Fibroblast of skin of left quadriceps (primary cell): ENCODE data around the gene RTL1.

Source experiments
- DNase-seq, 2 experiments: peaks; one replicate each; pipeline ENCODE4 v3.0.0-alpha.2; 2013; ENCODE audit warnings: low read depth in 2 of 2

Gene RTL1

DNA sequence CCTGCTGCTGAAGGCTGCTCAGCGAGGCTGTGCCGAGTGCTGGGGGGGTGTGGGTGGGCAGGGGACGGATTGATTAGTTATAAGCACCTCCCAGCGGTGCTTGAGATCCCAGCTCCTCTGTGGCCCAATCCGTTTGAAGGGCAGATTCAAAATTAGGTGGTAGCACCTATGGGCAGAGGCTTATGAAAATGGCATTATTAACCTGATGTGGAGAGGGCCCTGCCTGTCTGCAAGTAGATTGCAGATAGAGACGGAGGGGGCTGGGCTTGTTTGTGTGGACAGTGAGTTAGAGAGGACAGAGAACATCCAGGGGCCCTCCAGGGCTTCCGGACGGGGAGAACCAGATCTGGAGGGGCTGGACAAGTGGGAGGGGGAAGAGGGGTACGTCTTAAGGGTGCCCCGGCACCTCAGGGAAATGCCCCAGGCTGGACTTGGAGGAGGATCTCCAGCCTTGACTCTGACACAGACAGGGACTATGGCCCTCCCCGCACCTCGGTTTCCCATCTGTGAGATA is at the start of gene RTL1:
RTL1 (minus strand) TSS at position 51 of the 514 bp plus-strand sequence. CDS start 18,934 bp downstream, outside the sequence.
- DNase-seq: no peak

GRCh38 chr14:100950024-100950423 is 46.5 kb upstream of the RTL1 start:
- DNase-seq: no peak

DNA sequence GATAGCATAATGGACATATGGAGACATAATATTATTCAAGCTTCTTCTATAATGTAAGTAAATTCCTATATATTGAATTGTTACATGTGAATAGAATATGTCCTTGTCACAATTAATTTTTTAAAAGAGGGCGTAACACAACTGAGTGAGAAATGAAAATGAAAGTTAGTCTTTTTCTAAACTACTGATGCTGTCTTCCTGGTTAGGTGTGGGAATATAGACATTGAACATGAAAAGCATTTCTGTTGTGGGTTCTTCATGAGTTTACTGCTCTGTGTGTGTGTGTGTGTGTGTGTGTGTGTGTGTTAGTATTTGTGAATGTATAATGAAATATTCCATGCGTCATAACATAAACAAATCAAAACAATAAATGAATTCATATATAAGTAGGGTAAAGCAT is 40.5 kb upstream of the RTL1 start:
- no peak for DNase-seq

DNA sequence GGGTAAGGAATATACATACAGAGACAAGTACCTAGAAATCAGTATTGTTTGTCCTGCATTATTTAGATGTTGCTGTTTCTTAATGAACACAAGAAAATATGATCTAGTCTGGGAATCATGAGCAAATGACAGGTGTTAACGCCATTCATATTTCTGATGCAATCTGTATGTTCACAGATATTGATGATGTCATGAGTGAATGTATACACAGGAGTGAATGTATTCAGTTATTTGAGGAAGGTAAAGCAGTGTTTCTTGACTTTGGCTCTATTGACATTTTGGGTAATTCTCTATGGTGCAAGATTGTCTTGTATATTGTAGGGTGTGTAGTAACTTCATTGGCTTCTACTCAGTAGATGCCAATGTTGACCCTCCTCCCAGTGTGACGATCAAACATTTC is 26.7 kb upstream of the RTL1 start:
- no peak for DNase-seq

DNA sequence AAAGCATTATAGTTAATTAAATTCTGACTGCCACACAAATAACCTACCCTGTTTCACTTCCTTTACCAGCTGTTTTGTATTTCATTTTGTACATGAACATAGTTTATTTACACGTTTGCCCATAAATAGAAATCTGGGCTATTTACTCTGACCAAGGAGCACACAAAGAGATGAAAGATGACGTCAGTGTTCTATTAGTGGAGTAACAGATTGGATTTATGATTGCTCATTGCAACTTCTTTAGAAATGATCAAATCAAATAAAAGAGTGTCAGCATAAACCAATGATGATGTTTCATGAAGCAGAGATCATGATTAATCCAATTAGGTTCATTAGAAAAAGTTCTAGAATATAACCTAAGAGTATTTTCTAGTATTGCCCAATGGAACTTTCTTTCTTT is 12.0 kb upstream of the RTL1 start:
- no peak for DNase-seq

GRCh38 chr14:100914597-100915021 is 11.1 kb upstream of the RTL1 start:
- DNase-seq: no peak

DNA sequence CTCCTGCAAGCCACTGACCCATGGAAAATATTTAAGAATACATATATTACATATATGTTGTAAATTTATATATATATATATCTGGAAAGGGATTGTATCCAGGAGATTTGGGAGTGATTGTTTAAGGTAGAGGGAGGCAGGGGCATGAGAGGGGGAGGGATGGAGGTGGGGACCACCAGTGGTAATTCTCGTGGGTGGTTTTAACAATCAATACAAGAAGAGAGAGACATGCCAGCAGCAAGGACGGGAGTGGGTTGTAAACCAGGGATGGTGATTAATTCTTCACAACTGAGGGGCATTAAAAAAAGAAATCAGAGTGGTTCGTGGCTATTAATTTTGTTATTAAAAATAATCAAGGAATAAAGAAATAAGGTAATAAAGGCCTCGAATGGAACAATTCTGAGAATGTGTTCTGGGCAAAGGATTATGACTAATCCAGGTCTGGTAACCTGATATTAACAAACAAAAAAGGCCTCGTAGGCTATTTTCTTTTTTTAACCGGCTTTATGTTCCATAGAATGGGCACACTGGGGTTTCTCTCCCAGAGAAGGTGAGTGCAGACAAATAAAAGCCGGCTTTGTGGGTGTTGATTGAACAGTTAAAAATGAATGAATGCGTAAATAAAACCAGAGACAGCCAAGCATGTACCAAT is 8.3 kb upstream of the RTL1 start:
- DNase-seq: no peak

DNA sequence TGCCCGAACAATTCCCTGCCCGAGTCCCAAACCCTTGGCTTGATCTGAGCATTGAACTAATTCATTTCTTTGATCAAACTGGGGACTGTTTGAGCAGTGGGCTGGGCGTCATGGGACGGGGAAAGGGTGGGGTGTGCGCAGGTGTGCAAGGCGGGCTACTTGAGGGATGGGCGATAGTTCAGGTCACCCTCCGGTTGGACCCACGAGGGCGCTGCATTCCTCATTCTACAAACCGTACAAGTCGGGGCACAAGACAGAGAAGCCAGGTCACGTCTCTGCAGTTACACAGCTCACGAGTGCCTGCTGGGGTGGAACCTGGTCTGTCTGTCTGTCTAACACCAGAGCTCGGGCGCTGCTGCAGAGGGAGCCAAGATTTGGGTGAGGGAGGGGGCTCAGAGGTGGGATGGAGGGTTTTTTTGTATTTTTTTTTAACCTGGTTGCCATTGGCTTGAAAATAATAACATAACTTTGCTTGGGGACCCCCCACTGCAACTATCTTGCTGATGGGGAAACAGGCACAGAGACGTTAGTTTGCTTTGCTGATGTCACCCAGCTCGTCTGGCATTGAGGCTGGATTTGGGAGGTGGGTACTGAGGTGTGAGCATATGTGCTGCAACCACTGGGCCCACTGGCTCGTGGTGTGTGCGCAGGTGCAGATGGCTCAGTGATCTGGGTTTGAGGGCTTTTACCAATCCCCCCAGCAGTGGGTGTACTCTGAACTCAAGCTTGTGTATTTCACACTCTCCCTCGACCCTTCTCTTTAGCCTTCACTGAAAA is 7.6 kb upstream of the RTL1 start:
- no peak for DNase-seq

- no peak for DNase-seq
Measured at GRCh38 chr14:100909439-100909838, 5.9 kb upstream of the RTL1 start.

DNA sequence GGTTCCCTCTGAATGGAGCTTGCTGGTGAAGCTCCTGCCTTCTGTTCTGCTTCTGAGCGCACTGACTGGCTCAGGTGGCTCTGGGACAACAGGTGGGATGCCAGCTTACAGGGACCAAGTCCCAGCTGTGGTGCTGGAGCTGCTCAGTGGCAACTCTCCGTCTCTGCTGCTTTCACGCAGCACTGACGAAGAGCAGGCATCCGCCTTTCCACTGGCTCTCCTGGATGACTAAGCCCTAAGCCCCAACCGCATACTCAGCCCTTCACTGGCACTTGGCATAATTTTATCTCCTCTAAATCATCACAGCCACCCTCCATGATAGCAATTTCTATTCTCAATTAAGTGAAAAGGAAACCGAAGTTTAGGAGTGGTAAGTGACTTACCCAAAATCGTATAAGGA is 3.7 kb upstream of the RTL1 start:
- DNase-seq: no peak

DNA sequence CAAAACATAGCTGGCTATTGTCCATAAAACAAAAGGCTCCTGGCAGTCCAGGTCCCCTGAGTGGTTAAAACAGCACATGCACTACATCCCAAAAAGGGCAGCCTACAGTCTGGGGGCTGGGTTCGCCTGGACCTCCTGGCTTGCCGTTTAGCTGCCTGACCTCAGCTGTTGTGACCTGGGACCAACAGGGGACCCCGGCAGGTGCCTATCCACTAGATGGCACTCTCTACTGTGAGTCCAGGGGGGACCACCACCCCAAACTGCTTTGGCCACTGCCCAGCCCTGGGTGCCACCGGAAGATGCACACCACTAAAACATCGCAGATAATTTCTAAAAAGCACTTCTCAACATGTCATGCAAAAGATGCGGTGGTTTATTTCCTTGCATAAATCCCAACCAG is 2.9 kb upstream of the RTL1 start:
- DNase-seq: no peak

DNA sequence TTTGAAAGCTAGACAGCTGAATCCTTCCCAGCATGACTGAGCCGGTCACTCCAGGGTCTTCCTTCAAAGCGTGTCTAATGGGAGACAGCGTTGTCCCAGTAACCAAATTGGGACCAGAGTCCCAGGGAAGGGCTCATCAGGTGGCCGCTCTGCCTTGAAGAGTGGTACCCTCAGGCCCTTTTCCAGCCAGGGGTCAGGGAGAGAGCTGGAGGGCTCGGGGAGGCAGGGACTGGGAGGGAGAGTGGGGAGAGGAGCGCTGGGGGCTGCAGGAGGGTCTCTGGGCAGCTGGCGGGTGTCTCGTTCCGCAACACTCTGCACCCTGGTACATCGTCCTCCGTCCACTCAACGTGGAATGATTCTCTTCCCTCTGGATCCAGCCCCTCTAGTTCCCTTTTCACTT is 1.6 kb upstream of the RTL1 start:
- DNase-seq: no peak

GRCh38 chr14:100904307-100905087 is 975 bp upstream of the RTL1 start:
- no peak for DNase-seq

DNA sequence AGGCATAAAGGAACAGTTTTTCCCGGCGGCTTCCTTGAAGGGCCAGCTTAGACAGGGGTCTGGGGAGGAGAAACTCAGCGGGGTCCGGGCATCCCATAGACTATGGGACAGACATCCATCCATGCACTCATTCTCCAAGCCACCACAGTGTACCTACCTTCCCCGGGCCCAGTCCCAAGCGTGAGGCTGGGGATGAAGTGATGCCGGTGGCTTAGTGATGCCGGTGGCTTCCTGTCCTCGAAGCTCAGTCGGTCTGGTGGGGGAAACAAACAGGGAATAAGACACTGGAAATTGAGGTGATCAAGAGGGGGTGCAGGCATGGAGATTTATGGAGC is 421 bp downstream of the RTL1 start:
- no peak for DNase-seq

DNA sequence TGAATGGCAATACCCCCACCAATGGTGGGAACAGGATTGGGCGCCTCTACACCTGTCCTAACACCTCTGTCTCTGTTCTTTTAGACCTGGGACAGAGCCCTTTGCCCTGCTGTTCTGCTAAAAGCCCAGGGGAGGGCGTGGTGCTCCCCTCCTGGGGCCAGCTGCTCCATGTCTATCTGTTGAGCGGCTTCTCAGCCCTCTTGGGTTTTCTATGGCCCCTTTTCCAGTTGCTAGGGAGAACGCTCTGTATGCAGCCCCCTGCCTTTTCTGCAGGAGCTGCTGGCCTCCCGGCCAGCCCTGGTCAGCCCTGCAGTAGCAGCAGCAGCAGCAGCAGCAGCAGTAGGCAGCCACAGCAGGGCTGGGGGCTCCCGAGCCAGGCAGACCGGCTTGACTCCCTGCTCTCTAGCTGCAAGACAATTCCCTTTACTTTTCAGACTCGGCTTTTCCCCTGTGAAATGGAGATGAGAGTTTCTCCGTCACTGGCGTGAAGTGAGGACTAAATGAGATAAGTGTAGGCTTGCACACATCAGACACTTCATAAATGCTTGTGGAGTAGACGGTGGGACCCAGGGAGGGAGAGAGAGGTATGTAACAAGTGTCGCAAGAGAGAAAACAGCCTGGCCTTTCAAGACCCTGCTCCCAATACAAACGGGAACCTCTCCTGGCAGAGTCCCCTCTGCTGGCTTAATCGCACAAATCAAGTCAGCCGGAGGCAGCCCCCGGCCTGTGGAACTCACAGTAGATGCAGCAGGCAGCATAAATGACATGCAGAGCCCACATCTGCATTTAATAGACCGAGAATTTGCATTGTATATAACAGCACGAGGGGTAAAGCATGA is 1.0 kb downstream of the RTL1 start:
- DNase-seq: peak in 1 of 2 experiments; percentile 5

GRCh38 chr14:100901391-100902183 is 1.9 kb downstream of the RTL1 start:
- DNase-seq: no peak

- no peak for DNase-seq
Measured at GRCh38 chr14:100900837-100901390, 2.6 kb downstream of the RTL1 start.

DNA sequence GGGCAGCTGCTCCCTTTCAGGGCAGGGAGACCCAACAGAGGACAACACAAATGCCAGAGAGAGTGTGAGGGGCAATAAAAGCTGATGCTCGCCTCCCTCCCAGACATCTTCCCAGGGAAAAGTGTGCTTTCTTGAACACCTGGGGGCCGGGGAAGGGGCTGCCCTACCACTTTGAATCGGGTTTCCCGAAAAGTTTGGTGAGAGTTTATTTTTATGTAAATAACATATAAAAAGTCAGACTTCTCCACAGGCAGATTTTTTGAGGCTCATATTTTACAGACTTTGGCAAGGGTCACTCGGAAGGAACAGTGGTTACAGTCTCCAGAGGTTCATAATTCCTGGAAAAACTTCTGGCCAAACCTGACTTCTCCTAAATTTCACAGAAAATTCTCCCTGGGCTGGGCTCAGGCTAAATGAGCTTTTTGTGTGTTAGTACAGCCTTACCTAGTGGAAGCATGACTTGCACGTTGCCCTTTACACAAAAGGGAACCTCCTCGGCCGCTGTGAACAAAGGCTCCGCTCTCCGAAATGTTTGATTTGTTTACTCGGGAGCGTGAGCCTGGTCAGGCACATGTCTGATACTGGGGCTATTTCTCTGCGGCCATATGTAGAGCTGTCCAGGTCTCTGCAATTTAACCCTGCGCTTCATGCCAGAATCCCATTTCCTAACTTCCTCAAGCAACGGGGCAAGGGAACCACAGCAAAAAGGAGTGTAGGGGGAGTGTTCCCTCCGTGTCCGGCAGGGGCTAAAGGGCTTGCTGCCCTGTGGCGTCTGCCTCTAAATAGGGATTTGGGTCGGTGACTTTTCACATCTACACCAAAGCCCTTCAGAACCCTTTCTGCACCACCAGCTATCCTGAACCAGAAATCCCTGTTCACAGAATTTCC is 3.4 kb downstream of the RTL1 start:
- no peak for DNase-seq
